Gastrocnemius medialis (tissue), 4 donors: ENCODE results near the gene GALNT15. TPM values are rescaled to one million over a fixed set of nuclear protein-coding genes. Genes with fewer than 3 reads are reported as not detected.
A peak's percentile ranks its signal among the peaks of the same experiment; 100 is the strongest.

ENCODE experiments used
- ATAC-seq, 2 donors: fragments of 150-250 bp; one replicate each; pipeline ENCODE4 v1.9.1; 2016
- DNase-seq, 2 donors: peaks; one replicate each; pipeline ENCODE4 v3.0.0-alpha.2; 2019
- H3K27ac ChIP-seq, 4 donors: fragments of 200-600 bp; sonication (generic); 1 replicate in 1 of 4; 2 replicates in 3 of 4; pipeline ENCODE4 v1.5.1; 2016 to 2018; ENCODE audit warnings: mild to moderate bottlenecking in 2 of 4, moderate library complexity in 1 of 4
- H3K27me3 ChIP-seq, 3 donors: fragments of 200-600 bp; sonication (generic) in 2 of 3; 1 replicate in 1 of 3; 2 replicates in 2 of 3; pipeline versions ENCODE4 v1.5.1 to v1.6.0; 2016 to 2019; ENCODE audit warnings: mild to moderate bottlenecking in 1 of 3, moderate library complexity in 1 of 3
- H3K36me3 ChIP-seq, 2 donors: fragments of 200-600 bp; sonication (generic) in 1 of 2; one replicate each; pipeline ENCODE4 v1.5.1; 2017 to 2018
- H3K4me1 ChIP-seq, 2 donors: fragments of 200-600 bp; sonication (generic) in 1 of 2; one replicate each; pipeline ENCODE4 v1.5.1; 2016 to 2017; ENCODE audit warnings: mild to moderate bottlenecking in 2 of 2
- H3K4me3 ChIP-seq, 4 donors: fragments of 200-600 bp; sonication (generic) in 3 of 4; 1 replicate in 1 of 4; 2 replicates in 3 of 4; pipeline ENCODE4 v1.5.1; 2016 to 2019; ENCODE audit warnings: mild to moderate bottlenecking in 2 of 4
- H3K9me3 ChIP-seq, 3 donors: fragments of 200-600 bp; sonication (generic) in 2 of 3; 1 replicate in 1 of 3; 2 replicates in 2 of 3; pipeline ENCODE4 v1.5.1; 2016 to 2019
- CTCF ChIP-seq, 5 experiments: fragments of 450-650 bp in 3 of 5; fragments of 200-600 bp in 2 of 5; sonication (generic) in 2 of 5; IDR thresholded peaks in 4 of 5; conservative IDR thresholded peaks in 1 of 5; 1 replicate in 4 of 5; 2 replicates in 1 of 5; pipeline ENCODE4 v1.5.1; 2016 to 2019; ENCODE audit warnings: antibody characterized with exemption in 5 of 5, mild to moderate bottlenecking in 3 of 5, moderate library complexity in 3 of 5
- POLR2A ChIP-seq, 2 donors: fragments of 450-650 bp; IDR thresholded peaks; one replicate each; pipeline ENCODE4 v1.6.1; 2017; ENCODE audit warnings: antibody characterized with exemption in 2 of 2, mild to moderate bottlenecking in 2 of 2, moderate library complexity in 2 of 2
- in situ Hi-C, 4 donors: fragments of 200-750 bp; cut with MboI; loops; one replicate each; pipeline versions ENCODE4 v1.15.0 to v1.8.0; 2017; ENCODE audit warnings: low sequenced_read_pairs in 4 of 4
- intact Hi-C: fragments of 100-400 bp; cut with DNase I; formaldehyde crosslinking; loops from one replicate; pipeline ENCODE4 v1.15.1; 2023; ENCODE audit warnings: low total_unique reads
- total RNA-seq, 4 donors: library from RNA; depleted of rRNA; stranded (reverse); fragments of >200 nt; gene quantifications; one replicate each; pipeline versions ENCODE4 v1.1.0 to v1.2.3, GENCODE V29; 2016

Gene GALNT15
- total RNA-seq, 4 donors from 2014 or later: 57.6 to 94.0 (median 79.6) TPM

- DNase-seq (no peak), ATAC-seq (no peak)
- Histone ChIP-seq H3K27ac (no peak overlapping the region), H3K9me3 (no peaks in the 10 kb centered on the region), H3K4me1 (peaks cover 47% of the 10 kb centered on the region in 2 donors), H3K27me3 (no peaks in the 10 kb centered on the region), H3K4me3 (no peak overlapping the region), H3K36me3 (peaks cover 0 to 13% of the 10 kb centered on the region in 2 donors)
- intact Hi-C loops: loop anchor here (10.0 kb wide), 1 partner anchor 633 kb away; no protein-coding TSS in a partner anchor
- in situ Hi-C loops: loop anchor here in 1 of 4 donors (25.0 kb wide), 1 partner anchor 650 kb away; the partner anchor contains the start of genes BTD and HACL1
- TF ChIP-seq CTCF (IDR thresholded peaks at IDR 0.05 in 4 of 5, conservative IDR thresholded peaks at IDR 0.05 in 1 of 5) (no peak), POLR2A (IDR thresholded peaks at IDR 0.05) (no peak)
Measured at GRCh38 chr3:16262174-16262573, 87.7 kb downstream of the GALNT15 start.

GRCh38 chr3:16264174-16264707, 89.8 kb downstream of the GALNT15 start:
- TF ChIP-seq CTCF (IDR thresholded peaks at IDR 0.05 in 4 of 5, conservative IDR thresholded peaks at IDR 0.05 in 1 of 5) (no peak), POLR2A (IDR thresholded peaks at IDR 0.05) (no peak)
- Histone ChIP-seq H3K9me3 (no peaks in the 10 kb centered on the region), H3K36me3 (peaks cover 0 to 9% of the 10 kb centered on the region in 2 donors), H3K4me1 (peaks cover 44 to 45% of the 10 kb centered on the region in 2 donors), H3K4me3 (peak overlapping the region; percentile 65 to 91 (median 78)), H3K27ac (peak overlapping the region; percentile 89 to 98 (median 92)), H3K27me3 (no peaks in the 10 kb centered on the region)
- in situ Hi-C loops: loop anchor here in 1 of 4 donors (25.0 kb wide), 1 partner anchor 652 kb away; the partner anchor contains the start of genes BTD and HACL1
- no peak for ATAC-seq
- no peak for DNase-seq
- intact Hi-C loops: loop anchor here (10.0 kb wide), 1 partner anchor 631 kb away; no protein-coding TSS in a partner anchor

- Histone ChIP-seq H3K4me1 (peaks cover 40 to 43% of the 10 kb centered on the region in 2 donors), H3K36me3 (peaks cover 0 to 3% of the 10 kb centered on the region in 2 donors), H3K27me3 (no peaks in the 10 kb centered on the region), H3K9me3 (no peaks in the 10 kb centered on the region), H3K27ac (peak within 1 kb of the TSS; percentile 89 to 98 (median 92)), H3K4me3 (peak within 1 kb of the TSS; percentile 65 to 91 (median 81))
- intact Hi-C loops: loop anchor here (10.0 kb wide), 1 partner anchor 630 kb away; no protein-coding TSS in a partner anchor
- in situ Hi-C loops: loop anchor here in 1 of 4 donors (25.0 kb wide), 1 partner anchor 653 kb away; the partner anchor contains the start of genes BTD and HACL1
- TF ChIP-seq CTCF (IDR thresholded peaks at IDR 0.05 in 4 of 5, conservative IDR thresholded peaks at IDR 0.05 in 1 of 5) (peak; percentile 22 to 36 (median 32)), POLR2A (IDR thresholded peaks at IDR 0.05) (peak; percentile 80 to 90)
- peak; percentile 93 to 95 for ATAC-seq
- peak; percentile 100 for DNase-seq
Measured at GRCh38 chr3:16264708-16265454, 90.4 kb downstream of the GALNT15 start, which contains the start of the genes DPH3 and OXNAD1. Gene DPH3, minus strand, starts transcription at chr3:16264943. Its CDS starts 67 bp downstream, at chr3:16264876. Gene OXNAD1, plus strand, starts transcription at chr3:16265212. Its CDS starts 5,741 bp downstream, at chr3:16270953.

- H3K4me1 ChIP-seq: peaks cover 40 to 43% of the 10 kb centered on the region in 2 donors
- intact Hi-C loops (loop anchor here (10.0 kb wide), 1 partner anchor 629 kb away; no protein-coding TSS in a partner anchor), in situ Hi-C loops (loop anchor here in 1 of 4 donors (25.0 kb wide), 1 partner anchor 653 kb away; the partner anchor contains the start of genes BTD and HACL1)
- peak overlapping the region; percentile 65 to 91 (median 81) for H3K4me3 ChIP-seq
- no peak for DNase-seq
- H3K27ac ChIP-seq: peak overlapping the region; percentile 85 to 98 (median 92)
- no peaks in the 10 kb centered on the region for H3K27me3 ChIP-seq
- no peak for ATAC-seq
- H3K9me3 ChIP-seq: no peaks in the 10 kb centered on the region
- no peaks in the 10 kb centered on the region for H3K36me3 ChIP-seq
- TF ChIP-seq CTCF (IDR thresholded peaks at IDR 0.05 in 4 of 5, conservative IDR thresholded peaks at IDR 0.05 in 1 of 5) (no peak), POLR2A (IDR thresholded peaks at IDR 0.05) (no peak)
Measured at GRCh38 chr3:16265455-16265786, 90.9 kb downstream of the GALNT15 start.
